SK-N-SH (cell line): ENCODE results near the gene MAGEA9B. TPM values are rescaled to one million over a fixed set of nuclear protein-coding genes. Genes with fewer than 3 reads are reported as not detected.
A peak's percentile ranks its signal among the peaks of the same experiment; 100 is the strongest.

ENCODE experiments used
- CTCF ChIA-PET: fragments of 300-600, 350-600 bp; formaldehyde crosslinking; extraction: SDS; loops from one replicate; lab custom pipeline; 2021; lab: Yijun Ruan, JAX
- POLR2A ChIA-PET: fragments of 350-600 bp; sonication (Branson Sonifier 250); formaldehyde crosslinking; extraction: SDS; loops from one replicate; lab custom pipeline; 2020; ENCODE audit warnings: antibody characterized with exemption, inconsistent platforms; lab: Yijun Ruan, JAX
- DNase-seq: peaks from one replicate; pipeline ENCODE4 v3.0.0; 2012
- H2AFZ ChIP-seq: fragments of 200-600 bp; sonication (generic); 2 replicates; pipeline ENCODE4 v1.8.1; 2016; ENCODE audit warnings: antibody characterized with exemption, mild to moderate bottlenecking, low read depth
- H3F3A ChIP-seq: fragments of 200-600 bp; sonication (generic); replicated peaks from 2 replicates; pipeline ENCODE3; 2016; ENCODE audit warnings: antibody characterized with exemption, mild to moderate bottlenecking; ENCODE audit not compliant: insufficient read depth
- H3K27ac ChIP-seq, 2 experiments: fragments of 200-500 bp in 1 of 2; fragments of 200-600 bp in 1 of 2; sonication (Bioruptor generic) in 1 of 2; sonication (generic), shearing (Covaris generic) in 1 of 2; 2 replicates each; pipeline versions ENCODE4 v1.5.1 to v1.6.1; 2014 to 2016; ENCODE audit warnings: low read depth in 2 of 2, inconsistent platforms in 1 of 2, low read length in 1 of 2, mild to moderate bottlenecking in 1 of 2, mixed read lengths in 1 of 2
- H3K27me3 ChIP-seq: fragments of 200-600 bp; sonication (generic), shearing (Covaris generic); 2 replicates; pipeline ENCODE4 v1.6.1; 2016; ENCODE audit warnings: mixed run types; ENCODE audit not compliant: insufficient read depth
- H3K36me3 ChIP-seq, 2 experiments: fragments of 200-500 bp in 1 of 2; fragments of 200-600 bp in 1 of 2; sonication (Bioruptor generic) in 1 of 2; sonication (generic) in 1 of 2; replicated peaks in 1 of 2; 2 replicates each; pipeline versions ENCODE3 to v1.5.1; 2014 to 2016; ENCODE audit warnings: low read length in 1 of 2, mild to moderate bottlenecking in 1 of 2; ENCODE audit not compliant: insufficient read depth in 2 of 2, control insufficient read depth in 1 of 2
- H3K4me1 ChIP-seq, 2 experiments: fragments of 200-500 bp in 1 of 2; fragments of 200-600 bp in 1 of 2; sonication (Bioruptor generic) in 1 of 2; sonication (generic), shearing (Covaris generic) in 1 of 2; 2 replicates each; pipeline versions ENCODE4 v1.5.1 to v1.6.1; 2014 to 2016; ENCODE audit warnings: low read depth in 1 of 2, low read length in 1 of 2, mixed run types in 1 of 2; ENCODE audit not compliant: insufficient read depth in 2 of 2, control insufficient read depth in 1 of 2
- H3K4me2 ChIP-seq: fragments of 200-600 bp; sonication (generic), shearing (Covaris generic); 2 replicates; pipeline ENCODE4 v1.6.1; 2017; ENCODE audit warnings: mixed run types
- H3K4me3 ChIP-seq, 2 experiments: fragments of 200-500 bp in 1 of 2; fragments of 200-600 bp in 1 of 2; sonication (Bioruptor generic) in 1 of 2; sonication (generic), shearing (Covaris generic) in 1 of 2; 2 replicates each; pipeline versions ENCODE4 v1.5.1 to v1.8.1; 2014 to 2016; ENCODE audit warnings: low read depth in 2 of 2, inconsistent platforms in 1 of 2, low read length in 1 of 2, mild to moderate bottlenecking in 1 of 2, mixed read lengths in 1 of 2, moderate library complexity in 1 of 2
- H3K79me2 ChIP-seq: fragments of 200-600 bp; sonication (generic); 2 replicates; pipeline ENCODE4 v1.8.1; 2017; ENCODE audit warnings: mild to moderate bottlenecking; ENCODE audit not compliant: insufficient read depth
- H3K9ac ChIP-seq: fragments of 200-600 bp; sonication (generic); 2 replicates; pipeline ENCODE4 v1.6.1; 2017; ENCODE audit warnings: mixed run types
- H3K9me2 ChIP-seq: fragments of 200-600 bp; sonication (generic); 2 replicates; pipeline ENCODE4 v1.6.1; 2017; ENCODE audit warnings: mixed run types
- H3K9me3 ChIP-seq: fragments of 200-600 bp; sonication (generic); 2 replicates; pipeline ENCODE4 v1.6.1; 2017; ENCODE audit warnings: mixed run types, mild to moderate bottlenecking, moderate library complexity
- H4K20me1 ChIP-seq: fragments of 200-600 bp; sonication (generic); 2 replicates; pipeline ENCODE4 v1.6.1; 2017; ENCODE audit warnings: mild to moderate bottlenecking, mixed run types; ENCODE audit not compliant: insufficient read depth
- CHD2 ChIP-seq: fragments of 150-350 bp; IDR thresholded peaks from 2 replicates; pipeline ENCODE4 v1.6.1; 2018; ENCODE audit warnings: low read length; ENCODE audit not compliant: partially characterized antibody
- ELF1 ChIP-seq: IDR thresholded peaks from 2 replicates; pipeline ENCODE4 v1.4.0; 2012
- FOSL2 ChIP-seq: IDR thresholded peaks from 2 replicates; pipeline ENCODE4 v1.4.0; 2012; ENCODE audit warnings: low read depth, mild to moderate bottlenecking, moderate library complexity, borderline replicate concordance
- FOXM1 ChIP-seq: IDR thresholded peaks from 2 replicates; pipeline ENCODE4 v1.4.0; 2012; ENCODE audit warnings: low read depth, mild to moderate bottlenecking
- JUND ChIP-seq: IDR thresholded peaks from 2 replicates; pipeline ENCODE4 v1.4.0; 2012
- MEF2A ChIP-seq: IDR thresholded peaks from 2 replicates; pipeline ENCODE4 v1.4.0; 2012; ENCODE audit warnings: low read depth, borderline replicate concordance
- MXI1 ChIP-seq: IDR thresholded peaks from 2 replicates; pipeline ENCODE4 v1.6.1; 2012; ENCODE audit warnings: mild to moderate bottlenecking, low read depth, low read length, improper control_type of control experiment
- NRF1 ChIP-seq: IDR thresholded peaks from 2 replicates; pipeline ENCODE4 v1.6.1; 2012; ENCODE audit warnings: low read depth, mild to moderate bottlenecking, low read length
- POLR2AphosphoS5 ChIP-seq: IDR thresholded peaks from 2 replicates; pipeline ENCODE4 v1.6.1; 2012; ENCODE audit warnings: low read depth, low read length
- RAD21 ChIP-seq: IDR thresholded peaks from 2 replicates; pipeline ENCODE4 v1.6.1; 2012; ENCODE audit warnings: mild to moderate bottlenecking, low read length
- RCOR1 ChIP-seq: fragments of 150-350 bp; IDR thresholded peaks from 2 replicates; pipeline ENCODE4 v1.6.1; 2017; ENCODE audit warnings: antibody characterized with exemption, low read length
- RFX5 ChIP-seq: IDR thresholded peaks from 2 replicates; pipeline ENCODE4 v1.6.1; 2012; ENCODE audit warnings: mild to moderate bottlenecking, improper control_type of control experiment, low read length
- TAF1 ChIP-seq: IDR thresholded peaks from 2 replicates; pipeline ENCODE4 v1.6.1; 2012; ENCODE audit warnings: low read depth, mild to moderate bottlenecking, low read length, moderate library complexity, borderline replicate concordance
- TCF12 ChIP-seq: IDR thresholded peaks from 2 replicates; pipeline ENCODE4 v1.4.0; 2012
- TEAD4 ChIP-seq: IDR thresholded peaks from 2 replicates; pipeline ENCODE4 v1.4.0; 2012; ENCODE audit warnings: mild to moderate bottlenecking, borderline replicate concordance; ENCODE audit not compliant: insufficient read depth
- YY1 ChIP-seq: IDR thresholded peaks from 2 replicates; pipeline ENCODE4 v1.4.0; 2012; ENCODE audit warnings: low read depth, mild to moderate bottlenecking
- WGBS: methylation state at CpG from one replicate; pipeline ENCODE4 v1.1.6; 2017; ENCODE audit warnings: low lambda C conversion rate; 5-methylcytosine and 5-hydroxymethylcytosine counted together
- polyA plus RNA-seq, 3 experiments: library from polyadenylated mRNA; depleted of rRNA; stranded (reverse); fragments of >200 nt; gene quantifications; 2 replicates each; pipeline ENCODE4 v1.2.3, GENCODE V29; 2012
- TF ChIP-seq, protein P1 (sequence below): IDR thresholded peaks from 2 replicates; pipeline ENCODE4 v1.6.1; 2012; ENCODE audit warnings: mild to moderate bottlenecking, low read depth, low read length, moderate library complexity
- TF ChIP-seq, protein P2 (sequence below): fragments of 200-600 bp; sonication (generic); IDR thresholded peaks from 2 replicates; pipeline ENCODE4 v1.6.1; 2017; ENCODE audit warnings: antibody characterized with exemption, mild to moderate bottlenecking, moderate library complexity
- TF ChIP-seq, protein P3 (sequence below): IDR thresholded peaks from 2 replicates; pipeline ENCODE4 v1.4.0; 2012; ENCODE audit warnings: low read depth

Gene MAGEA9B
- polyA plus RNA-seq, 1 of the 3 experiments (the other 2 are of a cell fraction): 0.38 TPM

DNA sequence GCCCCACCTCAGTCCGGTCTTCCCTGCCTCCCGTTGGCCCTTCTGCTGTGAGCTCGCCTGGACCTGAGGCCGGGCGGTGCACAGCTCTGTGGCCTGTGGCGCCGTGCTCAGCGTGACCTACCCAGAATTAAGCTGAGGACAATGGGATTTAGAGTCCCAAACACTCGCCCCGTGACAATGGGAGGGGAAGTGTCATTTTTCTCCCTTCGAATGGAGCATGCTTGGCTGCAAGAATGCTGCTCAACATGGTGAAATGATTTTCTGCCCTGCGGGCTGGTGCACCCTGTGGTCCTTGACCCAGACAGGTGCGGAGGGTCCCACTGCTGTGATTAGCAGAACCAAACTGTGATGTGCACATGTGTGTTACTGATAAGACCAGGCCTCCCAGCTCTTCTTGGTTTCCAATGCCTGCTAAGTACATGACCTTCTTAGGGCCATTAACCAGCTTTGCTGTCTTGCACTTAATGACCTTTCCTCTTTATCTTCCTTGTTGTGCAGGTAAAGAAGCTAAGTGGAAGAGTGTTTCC lies 45.7 kb downstream of the MAGEA9B start (continued):
- TF ChIP-seq, protein P1, sequence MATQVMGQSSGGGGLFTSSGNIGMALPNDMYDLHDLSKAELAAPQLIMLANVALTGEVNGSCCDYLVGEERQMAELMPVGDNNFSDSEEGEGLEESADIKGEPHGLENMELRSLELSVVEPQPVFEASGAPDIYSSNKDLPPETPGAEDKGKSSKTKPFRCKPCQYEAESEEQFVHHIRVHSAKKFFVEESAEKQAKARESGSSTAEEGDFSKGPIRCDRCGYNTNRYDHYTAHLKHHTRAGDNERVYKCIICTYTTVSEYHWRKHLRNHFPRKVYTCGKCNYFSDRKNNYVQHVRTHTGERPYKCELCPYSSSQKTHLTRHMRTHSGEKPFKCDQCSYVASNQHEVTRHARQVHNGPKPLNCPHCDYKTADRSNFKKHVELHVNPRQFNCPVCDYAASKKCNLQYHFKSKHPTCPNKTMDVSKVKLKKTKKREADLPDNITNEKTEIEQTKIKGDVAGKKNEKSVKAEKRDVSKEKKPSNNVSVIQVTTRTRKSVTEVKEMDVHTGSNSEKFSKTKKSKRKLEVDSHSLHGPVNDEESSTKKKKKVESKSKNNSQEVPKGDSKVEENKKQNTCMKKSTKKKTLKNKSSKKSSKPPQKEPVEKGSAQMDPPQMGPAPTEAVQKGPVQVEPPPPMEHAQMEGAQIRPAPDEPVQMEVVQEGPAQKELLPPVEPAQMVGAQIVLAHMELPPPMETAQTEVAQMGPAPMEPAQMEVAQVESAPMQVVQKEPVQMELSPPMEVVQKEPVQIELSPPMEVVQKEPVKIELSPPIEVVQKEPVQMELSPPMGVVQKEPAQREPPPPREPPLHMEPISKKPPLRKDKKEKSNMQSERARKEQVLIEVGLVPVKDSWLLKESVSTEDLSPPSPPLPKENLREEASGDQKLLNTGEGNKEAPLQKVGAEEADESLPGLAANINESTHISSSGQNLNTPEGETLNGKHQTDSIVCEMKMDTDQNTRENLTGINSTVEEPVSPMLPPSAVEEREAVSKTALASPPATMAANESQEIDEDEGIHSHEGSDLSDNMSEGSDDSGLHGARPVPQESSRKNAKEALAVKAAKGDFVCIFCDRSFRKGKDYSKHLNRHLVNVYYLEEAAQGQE: no peak
- TF ChIP-seq RFX5 (no peak), JUND (no peak), FOXM1 (no peak), FOSL2 (no peak)

DNA sequence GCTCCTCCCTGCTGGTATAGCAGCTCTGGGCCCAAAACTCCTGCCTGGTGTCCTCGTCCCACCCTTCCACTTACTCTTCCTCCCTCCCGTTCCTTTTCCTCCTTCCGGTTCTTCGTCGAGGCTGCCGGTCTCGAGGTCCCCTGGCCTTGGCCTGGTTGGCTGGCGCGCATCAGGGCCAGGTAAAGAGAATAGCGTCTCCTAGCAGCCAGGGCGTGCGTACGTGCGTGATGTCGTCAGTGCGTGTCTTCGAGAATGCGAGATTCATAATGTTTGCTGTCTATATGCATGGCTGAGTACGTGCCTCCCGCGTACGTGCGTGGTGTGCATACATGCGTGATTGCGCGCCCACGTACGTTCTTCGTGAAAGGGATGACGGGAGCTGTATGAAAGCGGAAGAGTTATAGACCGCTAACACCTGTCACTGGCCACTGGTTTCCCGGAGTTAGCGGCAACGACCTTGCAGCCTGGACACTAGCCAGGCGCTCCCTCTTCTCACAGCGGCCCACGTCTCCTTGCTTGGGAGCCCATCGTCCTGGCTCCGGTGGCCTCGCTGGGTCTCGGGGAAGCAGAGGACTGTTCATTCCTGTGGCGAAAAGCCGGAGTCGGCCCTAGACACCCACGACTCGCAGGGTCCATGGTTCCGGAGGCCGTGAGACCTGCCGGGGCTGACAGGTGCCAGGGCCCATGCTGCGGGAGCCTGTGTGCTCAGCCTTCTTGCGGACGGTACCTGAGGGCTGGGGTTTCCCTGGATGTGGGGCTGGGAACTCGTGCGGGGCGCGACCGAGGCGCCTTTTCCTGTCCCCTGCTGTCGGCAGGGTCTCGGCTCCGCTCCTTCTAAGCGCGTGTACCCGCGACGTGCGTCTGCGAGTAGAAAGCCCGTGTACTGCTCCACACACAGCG lies 46.4 kb downstream of the MAGEA9B start, which contains the start of gene EOLA1:
Gene EOLA1, plus strand, starts transcription at position 392 of the 900 bp plus-strand sequence. CDS start 4,619 bp downstream, outside the sequence.
- TF ChIP-seq ELF1: peak; percentile 82
- peak; percentile 25 for TF ChIP-seq MXI1
- TF ChIP-seq CHD2: peak; percentile 52
- no peak for TF ChIP-seq TCF12
- TF ChIP-seq TEAD4: no peak
- TF ChIP-seq NRF1: peak; percentile 26
- TF ChIP-seq YY1: no peak
- TF ChIP-seq RFX5: no peak
- TF ChIP-seq, protein P2, sequence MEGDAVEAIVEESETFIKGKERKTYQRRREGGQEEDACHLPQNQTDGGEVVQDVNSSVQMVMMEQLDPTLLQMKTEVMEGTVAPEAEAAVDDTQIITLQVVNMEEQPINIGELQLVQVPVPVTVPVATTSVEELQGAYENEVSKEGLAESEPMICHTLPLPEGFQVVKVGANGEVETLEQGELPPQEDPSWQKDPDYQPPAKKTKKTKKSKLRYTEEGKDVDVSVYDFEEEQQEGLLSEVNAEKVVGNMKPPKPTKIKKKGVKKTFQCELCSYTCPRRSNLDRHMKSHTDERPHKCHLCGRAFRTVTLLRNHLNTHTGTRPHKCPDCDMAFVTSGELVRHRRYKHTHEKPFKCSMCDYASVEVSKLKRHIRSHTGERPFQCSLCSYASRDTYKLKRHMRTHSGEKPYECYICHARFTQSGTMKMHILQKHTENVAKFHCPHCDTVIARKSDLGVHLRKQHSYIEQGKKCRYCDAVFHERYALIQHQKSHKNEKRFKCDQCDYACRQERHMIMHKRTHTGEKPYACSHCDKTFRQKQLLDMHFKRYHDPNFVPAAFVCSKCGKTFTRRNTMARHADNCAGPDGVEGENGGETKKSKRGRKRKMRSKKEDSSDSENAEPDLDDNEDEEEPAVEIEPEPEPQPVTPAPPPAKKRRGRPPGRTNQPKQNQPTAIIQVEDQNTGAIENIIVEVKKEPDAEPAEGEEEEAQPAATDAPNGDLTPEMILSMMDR: no peak
- no peak for TF ChIP-seq MEF2A
- TF ChIP-seq TAF1: no peak
- no peak for TF ChIP-seq RAD21
- TF ChIP-seq POLR2AphosphoS5: 0 out of 2 replicates have a peak, but pooled peaks have one; percentile 17
- TF ChIP-seq RCOR1: no peak
- TF ChIP-seq, protein P3, sequence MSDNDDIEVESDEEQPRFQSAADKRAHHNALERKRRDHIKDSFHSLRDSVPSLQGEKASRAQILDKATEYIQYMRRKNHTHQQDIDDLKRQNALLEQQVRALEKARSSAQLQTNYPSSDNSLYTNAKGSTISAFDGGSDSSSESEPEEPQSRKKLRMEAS: no peak
- no peaks in the 10 kb centered on the region for H3K9me2 ChIP-seq
- no peaks in the 10 kb centered on the region for H3K36me3 ChIP-seq
- 0 out of 2 replicates have a peak within 1 kb of the TSS, but pooled peaks have one; percentile 54 for H2AFZ ChIP-seq
- CTCF ChIA-PET: interaction anchor here (0.9 to 1.8 kb wide), 3 partner anchors 29 to 36 kb away, joined by 3 to 5 read pairs (median 5); partner anchors contain the start of gene IDS
- peak within 1 kb of the TSS; percentile 69 for H3K9ac ChIP-seq
- peak within 1 kb of the TSS; percentile 63 to 73 for H3K4me3 ChIP-seq
- no peaks in the 10 kb centered on the region for H3K27me3 ChIP-seq
- no peaks in the 10 kb centered on the region for H4K20me1 ChIP-seq
- WGBS: 39% methylated on average over 56 of the region's 71 CpGs
- POLR2A ChIA-PET: interaction anchor here (0.6 to 2.7 kb wide), 4 partner anchors 19 to 398 kb away, joined by 3 to 18 read pairs (median 7); partner anchors contain the start of genes EOLA2 and IDS
- H3F3A ChIP-seq: no peaks in the 10 kb centered on the region
- no peaks in the 10 kb centered on the region for H3K9me3 ChIP-seq
- H3K4me1 ChIP-seq: peaks cover 0 to 7% of the 10 kb centered on the region in 2 experiments; a peak in 1 of 4 replicates
- no peaks in the 10 kb centered on the region for H3K79me2 ChIP-seq
- peak within 1 kb of the TSS; percentile 78 for H3K4me2 ChIP-seq
- H3K27ac ChIP-seq: peak within 1 kb of the TSS; percentile 88 to 93
- peak; percentile 22 for DNase-seq
